DOHH2 (cell line): Measurements from ENCODE around the gene ASPHD1.

Experiments
- EZH2phosphoT487 ChIP-seq: fragments of 200-600 bp; sonication (generic); IDR thresholded peaks from 2 replicates; pipeline ENCODE4 v1.6.1; 2017; ENCODE audit warnings: borderline replicate concordance, mild to moderate bottlenecking, antibody characterized with exemption, low read length, moderate library complexity, mixed read lengths
- TF ChIP-seq, protein P1 (sequence below): fragments of 200-600 bp; sonication (generic); IDR thresholded peaks from one replicate; pipeline ENCODE4 v1.5.1; 2014; ENCODE audit warnings: antibody characterized with exemption, mild to moderate bottlenecking, low read depth, low read length; ENCODE audit not compliant: poor library complexity, severe bottlenecking

DNA sequence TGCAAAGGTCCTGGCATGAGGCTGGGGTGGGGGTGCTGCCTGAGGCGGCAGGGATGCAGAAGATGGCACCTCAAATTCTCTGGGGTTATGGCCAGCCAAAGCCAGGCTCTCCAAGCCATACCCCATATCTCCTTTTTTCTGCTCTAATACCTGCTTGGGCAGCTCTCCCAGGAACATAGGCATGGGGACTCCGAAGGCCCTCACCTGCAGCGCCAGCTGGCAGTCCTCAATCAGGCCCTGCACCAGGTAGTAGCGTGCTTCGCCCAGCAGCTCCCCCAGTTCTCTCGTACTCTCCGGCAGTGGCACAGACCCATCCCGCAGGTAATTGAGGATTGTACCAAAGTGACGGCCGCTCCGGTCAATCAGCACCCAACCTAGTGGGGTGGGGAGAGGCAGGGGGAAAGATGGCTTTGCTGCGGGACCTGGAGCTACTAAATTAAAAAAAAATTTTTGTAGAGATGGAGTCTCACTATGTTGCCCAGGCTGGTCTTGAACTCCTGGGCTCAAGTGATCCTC, 22.8 kb downstream of the ASPHD1 start:
- TF ChIP-seq, protein P1, sequence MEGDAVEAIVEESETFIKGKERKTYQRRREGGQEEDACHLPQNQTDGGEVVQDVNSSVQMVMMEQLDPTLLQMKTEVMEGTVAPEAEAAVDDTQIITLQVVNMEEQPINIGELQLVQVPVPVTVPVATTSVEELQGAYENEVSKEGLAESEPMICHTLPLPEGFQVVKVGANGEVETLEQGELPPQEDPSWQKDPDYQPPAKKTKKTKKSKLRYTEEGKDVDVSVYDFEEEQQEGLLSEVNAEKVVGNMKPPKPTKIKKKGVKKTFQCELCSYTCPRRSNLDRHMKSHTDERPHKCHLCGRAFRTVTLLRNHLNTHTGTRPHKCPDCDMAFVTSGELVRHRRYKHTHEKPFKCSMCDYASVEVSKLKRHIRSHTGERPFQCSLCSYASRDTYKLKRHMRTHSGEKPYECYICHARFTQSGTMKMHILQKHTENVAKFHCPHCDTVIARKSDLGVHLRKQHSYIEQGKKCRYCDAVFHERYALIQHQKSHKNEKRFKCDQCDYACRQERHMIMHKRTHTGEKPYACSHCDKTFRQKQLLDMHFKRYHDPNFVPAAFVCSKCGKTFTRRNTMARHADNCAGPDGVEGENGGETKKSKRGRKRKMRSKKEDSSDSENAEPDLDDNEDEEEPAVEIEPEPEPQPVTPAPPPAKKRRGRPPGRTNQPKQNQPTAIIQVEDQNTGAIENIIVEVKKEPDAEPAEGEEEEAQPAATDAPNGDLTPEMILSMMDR: no peak
- no peak for TF ChIP-seq EZH2phosphoT487
